ENCODE results near the gene TMIE.

GRCh38 chr3:46675843-46676567 lies 25.2 kb upstream of the TMIE start:
- TF ChIP-seq CTCF (IDR thresholded peaks at IDR 0.05; ENCODE audit: low read depth, low read length) (no peak), EZH2phosphoT487 (IDR thresholded peaks at IDR 0.05; ENCODE audit: low read depth) (no peak)
